Spleen (tissue), 11 donors: ENCODE measurements around the gene LYZL2. TPM values are rescaled to one million over a fixed set of nuclear protein-coding genes. Genes with fewer than 3 reads are reported as not detected.
"Not testable (repeated sequence)": the region's sequence is repeated elsewhere in the genome, so short reads cannot be mapped to it uniquely, and the experiment has no call there.

Source experiments
- DNase-seq: peaks from one replicate; pipeline ENCODE4 v3.0.0-alpha.2; 2020
- H3K27ac ChIP-seq, 8 donors: fragments of 200-600 bp; sonication (generic) in 7 of 8; 1 replicate in 4 of 8; 2 replicates in 4 of 8; pipeline versions ENCODE4 v1.5.0 to v1.8.0; 2016 to 2021; ENCODE audit warnings: inconsistent platforms in 4 of 8, mild to moderate bottlenecking in 4 of 8, moderate library complexity in 1 of 8
- H3K27me3 ChIP-seq, 7 donors: fragments of 200-600 bp; sonication (generic) in 6 of 7; replicated peaks in 1 of 7; 1 replicate in 4 of 7; 2 replicates in 3 of 7; pipeline versions ENCODE4 v1.5.0 to v1.8.0; 2016 to 2021; ENCODE audit warnings: inconsistent platforms in 3 of 7, mild to moderate bottlenecking in 1 of 7
- H3K36me3 ChIP-seq, 6 donors: fragments of 200-600 bp; sonication (generic) in 5 of 6; 1 replicate in 4 of 6; 2 replicates in 2 of 6; pipeline versions ENCODE4 v1.5.0 to v1.8.0; 2016 to 2021; ENCODE audit warnings: inconsistent platforms in 2 of 6
- H3K4me1 ChIP-seq, 6 donors: fragments of 200-600 bp; sonication (generic) in 5 of 6; 1 replicate in 3 of 6; 2 replicates in 3 of 6; pipeline versions ENCODE4 v1.5.0 to v1.8.0; 2016 to 2021; ENCODE audit warnings: inconsistent platforms in 3 of 6
- H3K4me3 ChIP-seq, 8 donors: fragments of 200-600 bp; sonication (generic) in 7 of 8; 1 replicate in 4 of 8; 2 replicates in 4 of 8; pipeline versions ENCODE4 v1.5.0 to v1.8.0; 2016 to 2021; ENCODE audit warnings: inconsistent platforms in 4 of 8, mild to moderate bottlenecking in 4 of 8, moderate library complexity in 2 of 8
- H3K9me3 ChIP-seq, 8 donors: fragments of 200-600 bp; sonication (generic) in 7 of 8; 1 replicate in 4 of 8; 2 replicates in 4 of 8; pipeline versions ENCODE4 v1.5.0 to v1.8.0; 2016 to 2021; ENCODE audit warnings: inconsistent platforms in 4 of 8
- POLR2A ChIP-seq, 3 donors: fragments of 450-650 bp; IDR thresholded peaks; one replicate each; pipeline ENCODE4 v1.5.1; 2017; ENCODE audit warnings: antibody characterized with exemption in 3 of 3, mild to moderate bottlenecking in 1 of 3
- POLR2AphosphoS5 ChIP-seq, 3 donors: sonication (generic); formaldehyde crosslinking; IDR thresholded peaks; one replicate each; pipeline ENCODE4 v1.5.1; 2017; ENCODE audit warnings: antibody characterized with exemption in 3 of 3
- WGBS, 5 donors: extraction: QIAGEN DNeasy Blood & Tissue Kit in 3 of 5; methylation state at CpG; one replicate each; pipeline versions ENCODE4 v1.1.5 to v1.1.7; 2013 to 2018; 5-methylcytosine and 5-hydroxymethylcytosine counted together
- intact Hi-C: fragments of 100-400 bp; cut with DNase I; formaldehyde crosslinking; loops from one replicate; pipeline ENCODE4 v1.15.0; 2023; ENCODE audit warnings: low total_unique reads
- polyA plus RNA-seq, 3 donors: library from polyadenylated mRNA; stranded (reverse); fragments of 200-250 nt; gene quantifications; one replicate each; pipeline ENCODE4 v1.2.1, GENCODE V29; 2013
- total RNA-seq, 7 donors: library from RNA; depleted of rRNA in 3 of 7; stranded (reverse); fragments of >200 nt in 3 of 7; fragmentation: NEBNext Ultra II Directional in 4 of 7; extraction: Animal tissue kit (Norgen Biotek cat#: 25700) in 4 of 7; gene quantifications; one replicate each; pipeline versions ENCODE4 v1.1.0 to v1.2.1, GENCODE V29; 2016 to 2021
- TF ChIP-seq, protein P1 (sequence below), 11 experiments: fragments of 200-600 bp in 7 of 11; fragments of 450-650 bp in 4 of 11; sonication (generic) in 4 of 11; IDR thresholded peaks in 8 of 11; conservative IDR thresholded peaks in 3 of 11; 1 replicate in 7 of 11; 2 replicates in 4 of 11; pipeline versions ENCODE4 v1.4.0 to v1.8.0; 2016 to 2021; ENCODE audit warnings: antibody characterized with exemption in 11 of 11, inconsistent platforms in 4 of 11, mild to moderate bottlenecking in 1 of 11
- donor health status: healthy with polysubstance abuse.
- donor health status: DM: no; HTN: no; CAD: no; lungs with moderate emphysema.
- donor health status: DM: no; HTN: no; CAD: no.
- donor health status: Bipolar disorder and iron deficiency.
- donor health status: healthy.
- donor health status: DM: no; HTN: no; CAD: no.
- donor health status: DM: yes; HTN: yes; CAD: no.

The LYZL2 gene
- total and polyA plus RNA-seq, 10 donors: not detected

DNA sequence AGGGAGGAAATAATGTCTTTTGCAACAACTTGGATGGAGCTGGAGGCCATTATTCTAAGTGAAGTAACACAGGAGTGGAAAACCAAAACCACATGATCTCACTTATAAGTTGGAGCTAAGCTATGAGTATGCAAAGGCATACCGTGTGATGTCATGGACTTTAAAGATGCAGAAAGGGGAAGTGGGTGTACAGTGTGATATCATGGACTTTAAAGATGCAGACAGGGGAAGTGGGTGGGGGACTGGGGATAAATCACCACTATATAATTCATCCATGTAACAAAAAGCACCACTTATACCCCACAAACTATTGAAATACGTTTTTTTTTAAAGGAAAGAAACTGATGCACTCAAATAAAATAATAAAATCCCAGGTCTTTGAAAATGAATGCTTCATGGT is 29.5 kb downstream of the LYZL2 start:
- Histone ChIP-seq H3K27me3 (no peaks in the 10 kb centered on the region), H3K4me1 (no peaks in the 10 kb centered on the region), H3K27ac (no peak overlapping the region), H3K4me3 (no peak overlapping the region), H3K36me3 (no peaks in the 10 kb centered on the region), H3K9me3 (peaks cover 0 to 6% (median 0%) of the 10 kb centered on the region in 8 donors)
- WGBS, 5 donors: 23 to 34% (median 25%) methylated on average over 2 of the region's 2 CpGs
- TF ChIP-seq, protein P1, sequence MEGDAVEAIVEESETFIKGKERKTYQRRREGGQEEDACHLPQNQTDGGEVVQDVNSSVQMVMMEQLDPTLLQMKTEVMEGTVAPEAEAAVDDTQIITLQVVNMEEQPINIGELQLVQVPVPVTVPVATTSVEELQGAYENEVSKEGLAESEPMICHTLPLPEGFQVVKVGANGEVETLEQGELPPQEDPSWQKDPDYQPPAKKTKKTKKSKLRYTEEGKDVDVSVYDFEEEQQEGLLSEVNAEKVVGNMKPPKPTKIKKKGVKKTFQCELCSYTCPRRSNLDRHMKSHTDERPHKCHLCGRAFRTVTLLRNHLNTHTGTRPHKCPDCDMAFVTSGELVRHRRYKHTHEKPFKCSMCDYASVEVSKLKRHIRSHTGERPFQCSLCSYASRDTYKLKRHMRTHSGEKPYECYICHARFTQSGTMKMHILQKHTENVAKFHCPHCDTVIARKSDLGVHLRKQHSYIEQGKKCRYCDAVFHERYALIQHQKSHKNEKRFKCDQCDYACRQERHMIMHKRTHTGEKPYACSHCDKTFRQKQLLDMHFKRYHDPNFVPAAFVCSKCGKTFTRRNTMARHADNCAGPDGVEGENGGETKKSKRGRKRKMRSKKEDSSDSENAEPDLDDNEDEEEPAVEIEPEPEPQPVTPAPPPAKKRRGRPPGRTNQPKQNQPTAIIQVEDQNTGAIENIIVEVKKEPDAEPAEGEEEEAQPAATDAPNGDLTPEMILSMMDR (IDR thresholded peaks at IDR 0.05 in 8 of 11, conservative IDR thresholded peaks at IDR 0.05 in 3 of 11): no peak
- TF ChIP-seq POLR2AphosphoS5 (IDR thresholded peaks at IDR 0.05): no peak
- no peak for TF ChIP-seq POLR2A (IDR thresholded peaks at IDR 0.05)
- intact Hi-C loops: no loop called here
- DNase-seq: no peak

GRCh38 chr10:30598105-30598776 is 31.3 kb downstream of the LYZL2 start:
- DNase-seq: no peak
- H3K4me1 ChIP-seq: no peaks in the 10 kb centered on the region
- H3K9me3 ChIP-seq: no peaks in the 10 kb centered on the region
- H3K36me3 ChIP-seq: no peaks in the 10 kb centered on the region
- intact Hi-C loops: no loop called here
- TF ChIP-seq, protein P1 (IDR thresholded peaks at IDR 0.05 in 8 of 11, conservative IDR thresholded peaks at IDR 0.05 in 3 of 11): no peak
- H3K27me3 ChIP-seq: no peaks in the 10 kb centered on the region
- WGBS, 5 donors: 86 to 90% (median 90%) methylated on average over 8 of the region's 8 CpGs
- H3K27ac ChIP-seq: no peak overlapping the region
- no peak overlapping the region for H3K4me3 ChIP-seq

- H3K36me3 ChIP-seq, H3K4me1 ChIP-seq, H3K4me3 ChIP-seq, H3K27me3 ChIP-seq, intact Hi-C loops, H3K9me3 ChIP-seq, DNase-seq, H3K27ac ChIP-seq: not testable (repeated sequence)
- 77 to 85% (median 82%) methylated on average over 6 to 7 of the region's 7 CpGs for WGBS, 5 donors
Measured at GRCh38 chr10:30597433-30597824, 32.1 kb downstream of the LYZL2 start.

- H3K27ac ChIP-seq, intact Hi-C loops, DNase-seq, H3K27me3 ChIP-seq, H3K4me1 ChIP-seq, H3K36me3 ChIP-seq, H3K4me3 ChIP-seq, H3K9me3 ChIP-seq: not testable (repeated sequence)
- WGBS, 5 donors: 65 to 86% (median 73%) methylated on average over 11 to 12 of the region's 12 CpGs
Measured at GRCh38 chr10:30596493-30597432, 32.8 kb downstream of the LYZL2 start.

DNA sequence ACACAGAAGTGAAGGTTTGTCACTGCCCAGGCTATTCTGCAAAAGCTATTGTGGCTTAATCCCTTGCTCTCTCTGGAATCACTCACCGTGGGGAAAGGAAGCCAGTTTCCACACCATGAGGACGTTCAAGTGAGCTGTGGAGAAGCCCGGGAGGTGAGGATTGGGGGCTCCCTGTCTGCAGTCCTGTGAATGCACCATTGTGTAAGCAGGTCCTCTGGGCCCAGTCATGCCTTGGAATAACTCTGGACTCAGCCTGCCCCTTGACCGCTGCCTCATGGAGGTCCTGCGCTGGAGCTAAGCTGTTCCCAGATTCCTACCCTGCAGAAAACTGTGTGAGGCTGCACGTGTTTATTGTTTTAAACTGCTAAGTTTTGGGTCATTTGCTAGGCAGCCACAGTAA is 33.5 kb downstream of the LYZL2 start:
- DNase-seq: no peak
- Histone ChIP-seq H3K36me3 (no peaks in the 10 kb centered on the region), H3K9me3 (no peaks in the 10 kb centered on the region), H3K4me3 (no peak overlapping the region), H3K27me3 (no peaks in the 10 kb centered on the region), H3K27ac (no peak overlapping the region), H3K4me1 (peaks cover 0 to 1% (median 0%) of the 10 kb centered on the region in 6 donors)
- intact Hi-C loops: no loop called here
- TF ChIP-seq POLR2AphosphoS5 (IDR thresholded peaks at IDR 0.05) (no peak), POLR2A (IDR thresholded peaks at IDR 0.05) (no peak)
- TF ChIP-seq, protein P1 (IDR thresholded peaks at IDR 0.05 in 8 of 11, conservative IDR thresholded peaks at IDR 0.05 in 3 of 11): no peak
- WGBS, 5 donors: 80 to 84% (median 81%) methylated on average over 5 to 6 of the region's 6 CpGs
